Spleen (tissue), 11 donors: Measurements from ENCODE around the gene PTPRN2. TPM values are rescaled to one million over a fixed set of nuclear protein-coding genes. Genes with fewer than 3 reads are reported as not detected.

Experiments used
- DNase-seq: peaks from one replicate; pipeline ENCODE4 v3.0.0-alpha.2; 2020
- H3K27ac ChIP-seq, 8 donors: fragments of 200-600 bp; sonication (generic) in 7 of 8; 1 replicate in 4 of 8; 2 replicates in 4 of 8; pipeline versions ENCODE4 v1.5.0 to v1.8.0; 2016 to 2021; ENCODE audit warnings: inconsistent platforms in 4 of 8, mild to moderate bottlenecking in 4 of 8, moderate library complexity in 1 of 8
- H3K27me3 ChIP-seq, 7 donors: fragments of 200-600 bp; sonication (generic) in 6 of 7; replicated peaks in 1 of 7; 1 replicate in 4 of 7; 2 replicates in 3 of 7; pipeline versions ENCODE4 v1.5.0 to v1.8.0; 2016 to 2021; ENCODE audit warnings: inconsistent platforms in 3 of 7, mild to moderate bottlenecking in 1 of 7
- H3K36me3 ChIP-seq, 6 donors: fragments of 200-600 bp; sonication (generic) in 5 of 6; 1 replicate in 4 of 6; 2 replicates in 2 of 6; pipeline versions ENCODE4 v1.5.0 to v1.8.0; 2016 to 2021; ENCODE audit warnings: inconsistent platforms in 2 of 6
- H3K4me1 ChIP-seq, 6 donors: fragments of 200-600 bp; sonication (generic) in 5 of 6; 1 replicate in 3 of 6; 2 replicates in 3 of 6; pipeline versions ENCODE4 v1.5.0 to v1.8.0; 2016 to 2021; ENCODE audit warnings: inconsistent platforms in 3 of 6
- H3K4me3 ChIP-seq, 8 donors: fragments of 200-600 bp; sonication (generic) in 7 of 8; 1 replicate in 4 of 8; 2 replicates in 4 of 8; pipeline versions ENCODE4 v1.5.0 to v1.8.0; 2016 to 2021; ENCODE audit warnings: inconsistent platforms in 4 of 8, mild to moderate bottlenecking in 4 of 8, moderate library complexity in 2 of 8
- H3K9me3 ChIP-seq, 8 donors: fragments of 200-600 bp; sonication (generic) in 7 of 8; 1 replicate in 4 of 8; 2 replicates in 4 of 8; pipeline versions ENCODE4 v1.5.0 to v1.8.0; 2016 to 2021; ENCODE audit warnings: inconsistent platforms in 4 of 8
- POLR2A ChIP-seq, 3 donors: fragments of 450-650 bp; IDR thresholded peaks; one replicate each; pipeline ENCODE4 v1.5.1; 2017; ENCODE audit warnings: antibody characterized with exemption in 3 of 3, mild to moderate bottlenecking in 1 of 3
- POLR2AphosphoS5 ChIP-seq, 3 donors: sonication (generic); formaldehyde crosslinking; IDR thresholded peaks; one replicate each; pipeline ENCODE4 v1.5.1; 2017; ENCODE audit warnings: antibody characterized with exemption in 3 of 3
- WGBS, 5 donors: extraction: QIAGEN DNeasy Blood & Tissue Kit in 3 of 5; methylation state at CpG; one replicate each; pipeline versions ENCODE4 v1.1.5 to v1.1.7; 2013 to 2018; 5-methylcytosine and 5-hydroxymethylcytosine counted together
- intact Hi-C: fragments of 100-400 bp; cut with DNase I; formaldehyde crosslinking; loops from one replicate; pipeline ENCODE4 v1.15.0; 2023; ENCODE audit warnings: low total_unique reads
- polyA plus RNA-seq, 3 donors: library from polyadenylated mRNA; stranded (reverse); fragments of 200-250 nt; gene quantifications; one replicate each; pipeline ENCODE4 v1.2.1, GENCODE V29; 2013
- total RNA-seq, 7 donors: library from RNA; depleted of rRNA in 3 of 7; stranded (reverse); fragments of >200 nt in 3 of 7; fragmentation: NEBNext Ultra II Directional in 4 of 7; extraction: Animal tissue kit (Norgen Biotek cat#: 25700) in 4 of 7; gene quantifications; one replicate each; pipeline versions ENCODE4 v1.1.0 to v1.2.1, GENCODE V29; 2016 to 2021
- TF ChIP-seq, protein P1 (sequence below), 11 experiments: fragments of 200-600 bp in 7 of 11; fragments of 450-650 bp in 4 of 11; sonication (generic) in 4 of 11; IDR thresholded peaks in 8 of 11; conservative IDR thresholded peaks in 3 of 11; 1 replicate in 7 of 11; 2 replicates in 4 of 11; pipeline versions ENCODE4 v1.4.0 to v1.8.0; 2016 to 2021; ENCODE audit warnings: antibody characterized with exemption in 11 of 11, inconsistent platforms in 4 of 11, mild to moderate bottlenecking in 1 of 11
- donor health status: healthy with polysubstance abuse.
- donor health status: DM: no; HTN: no; CAD: no; lungs with moderate emphysema.
- donor health status: DM: no; HTN: no; CAD: no.
- donor health status: Bipolar disorder and iron deficiency.
- donor health status: healthy.
- donor health status: DM: no; HTN: no; CAD: no.
- donor health status: DM: yes; HTN: yes; CAD: no.

Gene PTPRN2
- total and polyA plus RNA-seq, 10 donors, result 7.0 to 22.8 (median 16.8) TPM

DNA sequence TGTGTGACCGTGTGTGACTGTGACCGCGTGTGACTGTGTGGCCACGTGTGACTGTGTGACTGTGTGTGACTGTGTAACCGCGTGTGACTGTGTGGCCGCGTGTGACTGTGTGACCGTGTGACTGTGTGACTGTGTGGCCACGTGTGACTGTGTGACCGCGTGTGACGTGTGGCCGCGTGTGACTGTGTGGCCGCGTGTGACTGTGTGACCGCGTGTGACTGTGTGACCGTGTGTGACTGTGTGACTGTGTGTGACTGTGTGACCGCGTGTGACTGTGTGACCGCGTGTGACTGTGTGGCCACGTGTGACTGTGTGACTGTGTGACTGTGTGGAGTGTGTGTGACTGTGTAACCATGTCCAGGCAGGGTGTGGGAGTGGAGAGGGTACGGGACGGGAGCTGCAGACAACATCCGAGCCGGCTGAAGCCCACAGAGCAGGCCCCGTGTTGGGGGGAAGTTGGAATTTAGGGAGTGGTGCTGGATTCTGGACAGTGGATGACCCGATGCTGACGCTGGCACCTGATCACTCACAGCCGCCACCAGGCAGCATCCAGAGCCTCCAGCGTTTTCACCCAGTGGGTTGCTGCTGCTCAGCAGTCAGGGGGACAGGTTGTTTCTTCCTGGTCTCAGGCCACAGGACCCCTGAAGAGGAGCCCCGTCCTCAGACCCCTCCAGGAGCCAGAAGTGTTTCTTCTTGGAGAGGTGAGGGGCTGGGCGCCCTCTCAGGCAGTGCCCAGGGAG, 747.3 kb downstream of the PTPRN2 start:
- peak; percentile 67 for DNase-seq
- intact Hi-C loops, result no loop called here
- Histone ChIP-seq H3K4me3 (no peak overlapping the region), H3K36me3 (no peaks in the 10 kb centered on the region), H3K4me1 (no peaks in the 10 kb centered on the region), H3K27ac (no peak overlapping the region), H3K27me3 (peaks cover 0 to 34% (median 0%) of the 10 kb centered on the region in 7 donors), H3K9me3 (no peaks in the 10 kb centered on the region)
- WGBS, 5 donors, result 89 to 97% (median 95%) methylated on average over 34 to 36 of the region's 36 CpGs
- no peak for TF ChIP-seq POLR2A (IDR thresholded peaks at IDR 0.05)
- TF ChIP-seq, protein P1, sequence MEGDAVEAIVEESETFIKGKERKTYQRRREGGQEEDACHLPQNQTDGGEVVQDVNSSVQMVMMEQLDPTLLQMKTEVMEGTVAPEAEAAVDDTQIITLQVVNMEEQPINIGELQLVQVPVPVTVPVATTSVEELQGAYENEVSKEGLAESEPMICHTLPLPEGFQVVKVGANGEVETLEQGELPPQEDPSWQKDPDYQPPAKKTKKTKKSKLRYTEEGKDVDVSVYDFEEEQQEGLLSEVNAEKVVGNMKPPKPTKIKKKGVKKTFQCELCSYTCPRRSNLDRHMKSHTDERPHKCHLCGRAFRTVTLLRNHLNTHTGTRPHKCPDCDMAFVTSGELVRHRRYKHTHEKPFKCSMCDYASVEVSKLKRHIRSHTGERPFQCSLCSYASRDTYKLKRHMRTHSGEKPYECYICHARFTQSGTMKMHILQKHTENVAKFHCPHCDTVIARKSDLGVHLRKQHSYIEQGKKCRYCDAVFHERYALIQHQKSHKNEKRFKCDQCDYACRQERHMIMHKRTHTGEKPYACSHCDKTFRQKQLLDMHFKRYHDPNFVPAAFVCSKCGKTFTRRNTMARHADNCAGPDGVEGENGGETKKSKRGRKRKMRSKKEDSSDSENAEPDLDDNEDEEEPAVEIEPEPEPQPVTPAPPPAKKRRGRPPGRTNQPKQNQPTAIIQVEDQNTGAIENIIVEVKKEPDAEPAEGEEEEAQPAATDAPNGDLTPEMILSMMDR (IDR thresholded peaks at IDR 0.05 in 8 of 11, conservative IDR thresholded peaks at IDR 0.05 in 3 of 11), result no peak
- TF ChIP-seq POLR2AphosphoS5 (IDR thresholded peaks at IDR 0.05), result no peak

DNA sequence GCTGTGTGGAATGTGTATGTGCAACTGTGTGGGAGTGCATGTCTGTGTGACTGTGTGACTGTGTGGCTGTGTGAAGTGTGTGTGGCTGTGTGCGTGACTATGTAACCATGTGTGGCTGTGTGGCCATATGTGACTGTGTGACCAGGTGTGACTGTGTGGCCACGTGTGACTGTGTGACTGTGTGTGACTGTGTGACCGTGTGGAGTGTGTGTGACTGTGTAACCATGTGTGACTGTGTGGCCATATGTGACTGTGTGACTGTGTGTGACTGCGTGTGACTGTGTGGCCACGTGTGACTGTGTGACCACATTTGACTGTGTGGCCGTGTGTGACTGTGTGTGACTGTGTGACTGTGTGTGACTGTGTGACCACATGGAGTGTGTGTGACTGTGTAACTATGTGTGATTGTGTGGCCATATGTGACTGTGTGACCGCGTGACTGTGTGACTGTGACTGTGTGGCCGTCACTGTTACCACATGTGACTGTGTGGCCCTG, 747.9 kb downstream of the PTPRN2 start:
- no peaks in the 10 kb centered on the region for H3K36me3 ChIP-seq
- no peaks in the 10 kb centered on the region for H3K9me3 ChIP-seq
- DNase-seq, result peak; percentile 30
- TF ChIP-seq, protein P1 (IDR thresholded peaks at IDR 0.05 in 8 of 11, conservative IDR thresholded peaks at IDR 0.05 in 3 of 11), result no peak
- no peak for TF ChIP-seq POLR2AphosphoS5 (IDR thresholded peaks at IDR 0.05)
- TF ChIP-seq POLR2A (IDR thresholded peaks at IDR 0.05), result no peak
- 85 to 97% (median 94%) methylated on average over 6 to 9 of the region's 9 CpGs for WGBS, 5 donors
- no peak overlapping the region for H3K27ac ChIP-seq
- intact Hi-C loops, result no loop called here
- no peak overlapping the region for H3K4me3 ChIP-seq
- H3K4me1 ChIP-seq, result no peaks in the 10 kb centered on the region
- peaks cover 0 to 34% (median 0%) of the 10 kb centered on the region in 7 donors for H3K27me3 ChIP-seq

DNA sequence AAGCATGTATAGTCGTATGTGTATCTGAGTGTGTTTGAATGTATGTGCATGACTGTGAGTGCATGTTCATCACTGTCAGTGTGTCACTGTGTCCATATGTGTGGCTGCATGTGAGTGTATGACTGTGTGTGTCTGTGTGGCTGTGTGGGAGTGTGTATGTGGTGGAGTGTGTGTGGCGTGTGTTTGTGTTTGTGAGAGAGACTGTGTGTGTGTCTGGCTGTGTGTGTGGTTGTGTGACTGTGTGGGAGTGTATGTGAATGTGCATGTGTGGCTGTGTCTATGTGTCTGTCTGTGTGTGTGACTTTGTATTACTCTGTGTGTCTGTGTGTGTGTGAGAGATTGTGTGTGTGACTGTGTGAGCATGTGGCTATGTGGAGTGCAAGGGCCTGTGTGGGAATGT, 748.4 kb downstream of the PTPRN2 start:
- Histone ChIP-seq H3K4me1 (no peaks in the 10 kb centered on the region), H3K27me3 (peaks cover 0 to 31% (median 0%) of the 10 kb centered on the region in 7 donors), H3K4me3 (no peak overlapping the region), H3K27ac (no peak overlapping the region), H3K9me3 (no peaks in the 10 kb centered on the region), H3K36me3 (no peaks in the 10 kb centered on the region)
- intact Hi-C loops, result no loop called here
- 77 to 92% (median 86%) methylated on average over 2 of the region's 2 CpGs for WGBS, 5 donors
- peak; percentile 21 for DNase-seq
- TF ChIP-seq, protein P1 (IDR thresholded peaks at IDR 0.05 in 8 of 11, conservative IDR thresholded peaks at IDR 0.05 in 3 of 11), result no peak
- TF ChIP-seq POLR2AphosphoS5 (IDR thresholded peaks at IDR 0.05), result no peak
- no peak for TF ChIP-seq POLR2A (IDR thresholded peaks at IDR 0.05)

DNA sequence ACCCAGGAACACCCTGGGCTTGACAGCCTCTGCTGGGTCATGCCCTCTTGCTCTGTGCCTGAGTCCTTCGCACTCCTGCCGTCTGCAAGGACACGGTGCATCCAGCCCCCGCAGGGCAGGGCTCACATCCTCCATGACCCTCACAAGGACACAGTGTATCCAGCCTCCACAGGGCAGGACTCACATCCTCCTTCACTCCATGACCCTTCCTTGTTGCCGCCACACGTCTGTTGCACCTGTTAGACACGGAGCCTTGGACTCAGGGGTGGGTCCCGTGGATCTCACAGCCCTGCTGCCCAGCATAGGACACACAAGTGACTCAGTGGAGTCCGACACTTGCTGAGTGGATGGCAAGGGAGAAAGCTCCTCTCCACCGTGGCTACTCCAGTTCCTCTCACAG, 750.1 kb downstream of the PTPRN2 start:
- intact Hi-C loops, result no loop called here

More for the DNA sequence above, 750.1 kb downstream of the PTPRN2 start:
- Histone ChIP-seq H3K27ac (no peak overlapping the region), H3K36me3 (no peaks in the 10 kb centered on the region), H3K4me3 (no peak overlapping the region), H3K4me1 (no peaks in the 10 kb centered on the region), H3K27me3 (peaks cover 0 to 19% (median 0%) of the 10 kb centered on the region in 7 donors), H3K9me3 (no peaks in the 10 kb centered on the region)
- DNase-seq, result peak; percentile 53
- WGBS, 5 donors, result 79 to 96% (median 84%) methylated on average over 10 of the region's 10 CpGs
- TF ChIP-seq, protein P1 (IDR thresholded peaks at IDR 0.05 in 8 of 11, conservative IDR thresholded peaks at IDR 0.05 in 3 of 11), result no peak
- TF ChIP-seq POLR2A (IDR thresholded peaks at IDR 0.05), result no peak
